ENCODE data around the gene TBL1X.

The TBL1X gene

DNA sequence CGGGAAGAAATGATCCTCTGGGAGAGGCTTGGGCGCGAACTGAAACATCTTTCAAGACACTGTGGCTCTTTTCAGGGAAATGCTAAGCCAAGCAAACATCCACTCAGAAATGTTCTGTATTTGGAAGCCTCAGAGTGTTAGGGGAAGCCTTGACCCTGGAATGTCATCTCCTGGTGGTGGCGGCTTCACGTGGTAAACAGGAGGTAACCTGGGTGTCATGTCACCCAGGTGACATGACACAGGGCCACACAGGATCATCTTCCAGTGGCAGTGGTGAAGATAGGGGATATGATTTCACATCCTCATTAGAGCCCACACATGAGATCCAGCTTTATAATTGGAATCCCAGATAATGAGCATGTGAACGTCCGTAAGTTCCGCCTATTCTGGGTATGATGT, 140.0 kb downstream of the TBL1X start:
- TF ChIP-seq, protein P1, sequence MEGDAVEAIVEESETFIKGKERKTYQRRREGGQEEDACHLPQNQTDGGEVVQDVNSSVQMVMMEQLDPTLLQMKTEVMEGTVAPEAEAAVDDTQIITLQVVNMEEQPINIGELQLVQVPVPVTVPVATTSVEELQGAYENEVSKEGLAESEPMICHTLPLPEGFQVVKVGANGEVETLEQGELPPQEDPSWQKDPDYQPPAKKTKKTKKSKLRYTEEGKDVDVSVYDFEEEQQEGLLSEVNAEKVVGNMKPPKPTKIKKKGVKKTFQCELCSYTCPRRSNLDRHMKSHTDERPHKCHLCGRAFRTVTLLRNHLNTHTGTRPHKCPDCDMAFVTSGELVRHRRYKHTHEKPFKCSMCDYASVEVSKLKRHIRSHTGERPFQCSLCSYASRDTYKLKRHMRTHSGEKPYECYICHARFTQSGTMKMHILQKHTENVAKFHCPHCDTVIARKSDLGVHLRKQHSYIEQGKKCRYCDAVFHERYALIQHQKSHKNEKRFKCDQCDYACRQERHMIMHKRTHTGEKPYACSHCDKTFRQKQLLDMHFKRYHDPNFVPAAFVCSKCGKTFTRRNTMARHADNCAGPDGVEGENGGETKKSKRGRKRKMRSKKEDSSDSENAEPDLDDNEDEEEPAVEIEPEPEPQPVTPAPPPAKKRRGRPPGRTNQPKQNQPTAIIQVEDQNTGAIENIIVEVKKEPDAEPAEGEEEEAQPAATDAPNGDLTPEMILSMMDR (conservative IDR thresholded peaks at IDR 0.05), result no peak
- no peak overlapping the region for H3K27ac ChIP-seq

DNA sequence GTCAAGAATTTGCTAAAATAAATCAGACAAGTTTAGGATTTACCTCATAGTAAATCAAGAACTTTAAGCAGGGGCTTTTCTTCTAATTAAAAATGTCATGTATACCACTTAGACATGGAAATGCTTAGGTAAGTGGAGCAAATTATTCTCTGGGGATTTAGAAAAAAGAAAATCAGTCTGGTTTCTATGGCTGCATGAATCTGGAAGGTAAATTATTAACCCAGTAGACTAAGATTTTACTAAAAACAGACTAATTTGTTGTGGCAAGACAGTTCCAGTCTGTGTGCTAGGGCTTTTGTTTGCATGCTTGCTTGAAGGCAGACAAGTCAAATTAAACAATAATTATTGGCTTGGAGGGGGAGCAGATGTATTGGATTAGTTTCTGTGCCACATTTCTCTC, 140.6 kb downstream of the TBL1X start:
- H3K27ac ChIP-seq, result no peak overlapping the region
- TF ChIP-seq, protein P1 (conservative IDR thresholded peaks at IDR 0.05), result no peak

DNA sequence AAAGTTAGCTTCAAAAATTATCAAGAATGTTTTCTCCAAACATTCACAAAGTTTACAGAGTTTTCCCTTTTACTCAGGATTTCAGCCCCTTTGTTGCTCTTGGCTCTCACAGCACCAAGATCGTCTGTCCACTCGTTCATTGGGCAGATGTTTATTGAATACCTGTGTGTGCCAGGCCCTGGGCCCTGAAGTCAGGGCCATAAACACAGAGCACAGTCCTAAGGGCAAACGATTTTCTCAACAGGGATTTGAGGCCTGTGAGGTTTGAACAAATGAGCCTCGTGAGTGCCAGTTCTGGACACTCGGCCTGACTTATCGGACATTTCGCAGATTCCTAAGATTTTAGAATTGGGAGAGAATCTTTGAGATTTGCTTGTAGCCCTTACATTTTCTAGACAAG, 142.1 kb downstream of the TBL1X start:
- H3K27ac ChIP-seq, result no peak overlapping the region
- TF ChIP-seq, protein P1 (conservative IDR thresholded peaks at IDR 0.05), result no peak

DNA sequence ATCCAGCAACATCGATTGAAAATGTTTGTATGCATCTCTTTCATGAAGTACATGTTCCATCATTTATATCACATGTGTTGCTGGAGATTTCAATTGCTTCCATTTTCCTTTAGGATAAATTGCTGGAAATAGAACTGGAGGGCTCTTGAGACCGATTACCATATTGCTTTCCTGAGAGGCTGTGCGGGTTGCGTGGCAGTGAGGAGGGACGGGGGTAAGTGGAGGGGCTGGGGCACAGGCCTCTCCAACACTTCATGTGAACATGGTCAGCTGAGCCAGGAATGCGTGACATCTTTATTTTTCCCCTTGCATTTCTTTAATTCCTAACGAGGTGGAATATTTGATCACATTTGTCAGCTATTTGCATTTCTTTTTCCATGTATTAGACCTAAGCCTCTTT, 144.6 kb downstream of the TBL1X start:
- TF ChIP-seq, protein P1 (conservative IDR thresholded peaks at IDR 0.05), result no peak
- no peak overlapping the region for H3K27ac ChIP-seq

DNA sequence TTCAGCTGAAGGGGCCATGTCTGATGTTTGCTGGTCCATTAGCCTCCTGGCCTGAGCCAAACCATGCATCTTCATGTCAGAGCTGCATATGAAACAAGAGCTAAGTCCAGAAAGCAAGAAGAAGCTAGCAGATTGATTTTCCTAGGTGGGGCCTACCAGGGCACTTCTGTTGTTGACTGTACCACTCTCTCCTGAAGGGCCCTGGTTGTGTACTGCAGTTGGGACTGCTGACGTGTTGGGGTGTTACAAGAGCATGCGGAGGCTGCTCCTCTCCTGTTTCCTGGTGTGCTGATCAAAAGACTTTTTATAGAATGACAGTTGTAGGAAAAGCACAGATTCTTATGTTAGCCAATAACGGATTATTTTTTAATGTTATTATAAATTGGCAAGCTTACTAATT, 145.1 kb downstream of the TBL1X start:
- TF ChIP-seq, protein P1 (conservative IDR thresholded peaks at IDR 0.05), result no peak
- H3K27ac ChIP-seq, result no peak overlapping the region

DNA sequence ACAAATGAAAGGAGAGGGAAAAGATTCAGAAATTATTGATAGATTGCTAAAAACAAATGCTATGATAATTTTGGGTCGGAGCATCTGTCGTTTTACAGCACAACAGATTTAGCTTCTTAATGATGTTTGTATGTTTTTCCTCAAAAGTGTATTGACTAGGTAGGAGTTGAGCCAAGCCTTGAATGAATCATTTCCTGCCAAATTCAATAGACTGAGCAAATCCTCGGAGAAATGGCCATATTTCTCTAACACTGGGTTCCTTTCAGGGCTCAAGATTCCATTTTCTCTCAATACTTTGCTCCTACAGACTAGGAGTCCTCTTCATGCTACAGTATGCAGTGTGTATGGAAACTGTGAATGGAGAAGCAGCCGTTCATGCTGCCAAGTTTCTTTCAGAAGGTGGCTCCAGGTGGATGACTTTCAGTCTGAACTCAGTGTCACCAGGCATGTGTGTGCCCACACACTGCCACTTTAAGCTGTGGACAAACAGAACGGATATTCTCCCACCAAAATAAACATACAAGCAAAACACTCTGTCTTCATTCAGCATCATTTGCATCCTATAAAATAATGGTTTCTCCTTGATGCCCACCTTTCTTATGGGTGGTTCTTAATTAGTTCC, 146.0 kb downstream of the TBL1X start:
- H3K27ac ChIP-seq, result no peak overlapping the region

DNA sequence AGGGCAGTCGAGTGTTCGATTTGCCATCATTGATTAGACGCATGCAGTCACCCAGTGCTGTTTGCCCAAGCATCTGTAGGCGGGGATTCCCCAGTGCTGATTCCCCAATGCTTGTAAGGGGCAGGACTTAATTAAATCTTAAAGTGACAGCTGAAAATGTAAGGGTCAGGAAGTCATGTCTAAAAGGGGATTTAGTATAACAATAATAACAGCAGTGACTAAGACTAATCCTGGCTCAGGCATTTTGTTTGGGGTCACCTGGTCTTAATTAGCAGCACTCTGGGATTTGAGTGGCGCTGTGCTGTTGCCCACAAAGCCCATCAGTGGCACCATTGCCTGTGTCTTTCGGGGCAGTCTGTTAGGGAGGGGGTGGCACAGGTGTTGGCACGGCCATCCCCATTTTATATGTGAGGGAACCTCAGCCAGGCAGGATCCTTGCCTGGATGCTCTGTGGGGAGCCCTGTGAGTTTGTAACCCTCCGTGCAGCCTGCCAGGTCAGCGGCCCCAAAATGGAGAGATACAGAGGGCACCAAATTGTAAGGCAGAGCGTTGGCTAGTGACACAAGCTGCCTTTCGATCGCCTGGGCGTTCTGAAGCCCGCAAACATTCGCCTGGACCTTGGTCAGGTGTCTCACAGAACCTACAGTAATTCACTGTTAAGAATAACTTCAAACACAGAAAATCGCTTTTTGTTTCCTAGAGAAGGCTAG, 146.7 kb downstream of the TBL1X start:
- H3K27ac ChIP-seq, result no peak overlapping the region
- TF ChIP-seq, protein P1 (conservative IDR thresholded peaks at IDR 0.05), result no peak

More for the DNA sequence above, 146.0 kb downstream of the TBL1X start:
- TF ChIP-seq, protein P1 (conservative IDR thresholded peaks at IDR 0.05), result no peak

Measured in VCaP (cell line).